Hematopoietic multipotent progenitor cell treated with erythropoietin and hydrocortisone succinate and interleukin-3 and kit ligand, for 17 days (in vitro differentiated cells): ENCODE data around the gene C6orf62.
A peak's percentile ranks its signal among the peaks of the same experiment; 100 is the strongest.
"Not testable (repeated sequence)": the region's sequence is repeated elsewhere in the genome, so short reads cannot be mapped to it uniquely, and the experiment has no call there.

Experiments
- DNase-seq: peaks from one replicate; pipeline ENCODE4 v3.0.0-alpha.2; 2015; ENCODE audit warnings: low spot score

The C6orf62 gene

GRCh38 chr6:24719125-24719971, at the start of gene C6orf62:
C6orf62 (minus strand) TSS chr6:24719154; CDS start chr6:24718668, 486 bp downstream.
- peak; percentile 78 for DNase-seq

GRCh38 chr6:24768361-24768760, 49.4 kb upstream of the C6orf62 start:
- no peak for DNase-seq

GRCh38 chr6:24766680-24767462, 47.9 kb upstream of the C6orf62 start:
- DNase-seq = peak; percentile 52

GRCh38 chr6:24765968-24766367, 47.0 kb upstream of the C6orf62 start:
- not testable (repeated sequence) for DNase-seq

GRCh38 chr6:24764833-24765828, 46.2 kb upstream of the C6orf62 start:
- DNase-seq = not testable (repeated sequence)

- no peak for DNase-seq
These were observed 44.6 kb upstream of the C6orf62 start for GRCh38 chr6:24763578-24763977.

- DNase-seq = no peak
These were observed 42.9 kb upstream of the C6orf62 start for GRCh38 chr6:24761851-24762250.

GRCh38 chr6:24761193-24761835, 42.4 kb upstream of the C6orf62 start:
- DNase-seq = peak; percentile 30

GRCh38 chr6:24760210-24760609, 41.3 kb upstream of the C6orf62 start:
- no peak for DNase-seq

- DNase-seq = no peak
These were observed 40.8 kb upstream of the C6orf62 start for GRCh38 chr6:24759718-24760117.

GRCh38 chr6:24757611-24758010, 38.7 kb upstream of the C6orf62 start:
- DNase-seq = no peak

- DNase-seq = peak; percentile 19
These were observed 36.3 kb upstream of the C6orf62 start for GRCh38 chr6:24755279-24755678.

GRCh38 chr6:24754378-24754777, 35.4 kb upstream of the C6orf62 start:
- not testable (repeated sequence) for DNase-seq

- no peak for DNase-seq
These were observed 34.6 kb upstream of the C6orf62 start for GRCh38 chr6:24753545-24753944.

GRCh38 chr6:24752917-24753492, 34.1 kb upstream of the C6orf62 start:
- DNase-seq = no peak

- no peak for DNase-seq
These were observed 33.5 kb upstream of the C6orf62 start for GRCh38 chr6:24752503-24752902.

GRCh38 chr6:24750878-24751277, 31.9 kb upstream of the C6orf62 start:
- not testable (repeated sequence) for DNase-seq

- DNase-seq = no peak
These were observed 30.3 kb upstream of the C6orf62 start for GRCh38 chr6:24749297-24749696.

GRCh38 chr6:24744911-24745310, 26.0 kb upstream of the C6orf62 start:
- no peak for DNase-seq

GRCh38 chr6:24743944-24744335, 25.0 kb upstream of the C6orf62 start:
- DNase-seq = no peak
